ENCODE data around the gene SCGN. TPM values are rescaled to one million over a fixed set of nuclear protein-coding genes. Genes with fewer than 3 reads are reported as not detected.

SCGN gene
- total and polyA plus RNA-seq, 2 of the 13 experiments (the other 11 are each of a cell fraction or from before 2014, with no cell fraction given) = 2.9 to 29.0 TPM

DNA sequence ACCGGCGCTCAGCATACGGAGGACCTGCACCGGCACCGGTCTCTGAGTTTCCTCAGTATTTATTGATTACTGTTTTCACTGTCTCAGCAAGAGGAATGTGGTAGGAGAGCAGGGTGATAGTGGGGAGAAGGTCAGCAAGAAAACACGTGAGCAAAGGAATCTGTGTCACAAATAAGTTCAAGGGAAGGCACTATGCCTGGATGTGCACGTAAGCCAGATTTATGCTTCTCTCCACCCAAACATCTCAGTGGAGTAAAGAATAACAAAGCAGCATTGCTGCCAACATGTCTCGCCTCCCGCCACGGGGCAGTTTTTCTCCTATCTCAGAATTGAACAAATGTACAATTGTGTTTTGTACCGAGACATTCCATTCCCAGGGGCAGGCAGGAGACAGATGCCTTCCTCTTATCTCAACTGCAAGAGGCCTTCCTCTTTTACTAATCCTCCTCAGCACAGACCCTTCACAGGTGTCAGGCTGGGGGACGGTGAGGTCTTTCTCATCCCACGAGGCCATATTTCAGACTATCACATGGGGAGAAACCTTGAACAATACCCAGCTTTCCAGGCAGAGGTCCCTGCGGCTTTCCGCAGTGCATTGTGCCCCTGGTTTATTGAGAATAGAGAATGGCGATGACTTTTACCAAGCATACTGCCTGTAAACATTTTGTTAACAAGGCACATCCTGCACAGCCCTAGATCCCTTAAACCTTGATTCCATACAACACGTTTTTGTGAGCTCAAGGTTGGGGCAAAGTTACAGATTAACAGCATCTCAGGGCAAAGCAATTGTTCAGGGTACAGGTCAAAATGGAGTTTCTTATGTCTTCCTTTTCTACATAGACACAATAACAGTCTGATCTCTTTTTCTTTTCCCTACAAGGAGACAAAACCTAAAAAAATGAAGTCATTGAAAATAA is 96.8 kb downstream of the SCGN start (continued):
- TF ChIP-seq SOX5 (CRISPR knock-in tag; IDR thresholded peaks at IDR 0.05; ENCODE audit: borderline replicate concordance) (peak; percentile 67; the same call in 1 of the 2 replicates), FOXP4 (CRISPR knock-in tag; IDR thresholded peaks at IDR 0.05) (peak; percentile 70), SALL2 (CRISPR knock-in tag; IDR thresholded peaks at IDR 0.05) (0 out of 2 replicates have a peak, but pooled peaks have one; percentile 44), REPIN1 (CRISPR knock-in tag; IDR thresholded peaks at IDR 0.05; ENCODE audit: borderline replicate concordance, low read depth) (0 out of 2 replicates have a peak, but pooled peaks have one; percentile 15), SMYD3 (CRISPR knock-in tag; IDR thresholded peaks at IDR 0.05) (peak; percentile 9; the same call in 1 of the 2 replicates), ZNF430 (CRISPR knock-in tag; IDR thresholded peaks at IDR 0.05) (peak; percentile 78), ZNF816 (CRISPR knock-in tag; IDR thresholded peaks at IDR 0.05; ENCODE audit: borderline replicate concordance) (0 out of 2 replicates have a peak, but pooled peaks have one; percentile 52), MTERF4 (CRISPR knock-in tag; IDR thresholded peaks at IDR 0.05) (0 out of 2 replicates have a peak, but pooled peaks have one; percentile 32), HNF1A (IDR thresholded peaks at IDR 0.05; ENCODE audit: low read depth) (peak; percentile 55), HNF1A (CRISPR knock-in tag; IDR thresholded peaks at IDR 0.05; ENCODE audit: borderline replicate concordance) (peak; percentile 79; the same call in 1 of the 2 replicates), SPEN (CRISPR knock-in tag; IDR thresholded peaks at IDR 0.05; ENCODE audit: low read depth) (peak; percentile 29; the same call in 1 of the 2 replicates), ELF3 (CRISPR knock-in tag; IDR thresholded peaks at IDR 0.05) (peak; percentile 36; the same call in 1 of the 2 replicates), ZFY (CRISPR knock-in tag; IDR thresholded peaks at IDR 0.05) (peak; percentile 41), FOXJ3 (CRISPR knock-in tag; IDR thresholded peaks at IDR 0.05; ENCODE audit: borderline replicate concordance) (peak; percentile 9; the same call in 1 of the 2 replicates)
- TF ChIP-seq, protein P1, sequence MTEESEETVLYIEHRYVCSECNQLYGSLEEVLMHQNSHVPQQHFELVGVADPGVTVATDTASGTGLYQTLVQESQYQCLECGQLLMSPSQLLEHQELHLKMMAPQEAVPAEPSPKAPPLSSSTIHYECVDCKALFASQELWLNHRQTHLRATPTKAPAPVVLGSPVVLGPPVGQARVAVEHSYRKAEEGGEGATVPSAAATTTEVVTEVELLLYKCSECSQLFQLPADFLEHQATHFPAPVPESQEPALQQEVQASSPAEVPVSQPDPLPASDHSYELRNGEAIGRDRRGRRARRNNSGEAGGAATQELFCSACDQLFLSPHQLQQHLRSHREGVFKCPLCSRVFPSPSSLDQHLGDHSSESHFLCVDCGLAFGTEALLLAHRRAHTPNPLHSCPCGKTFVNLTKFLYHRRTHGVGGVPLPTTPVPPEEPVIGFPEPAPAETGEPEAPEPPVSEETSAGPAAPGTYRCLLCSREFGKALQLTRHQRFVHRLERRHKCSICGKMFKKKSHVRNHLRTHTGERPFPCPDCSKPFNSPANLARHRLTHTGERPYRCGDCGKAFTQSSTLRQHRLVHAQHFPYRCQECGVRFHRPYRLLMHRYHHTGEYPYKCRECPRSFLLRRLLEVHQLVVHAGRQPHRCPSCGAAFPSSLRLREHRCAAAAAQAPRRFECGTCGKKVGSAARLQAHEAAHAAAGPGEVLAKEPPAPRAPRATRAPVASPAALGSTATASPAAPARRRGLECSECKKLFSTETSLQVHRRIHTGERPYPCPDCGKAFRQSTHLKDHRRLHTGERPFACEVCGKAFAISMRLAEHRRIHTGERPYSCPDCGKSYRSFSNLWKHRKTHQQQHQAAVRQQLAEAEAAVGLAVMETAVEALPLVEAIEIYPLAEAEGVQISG (CRISPR knock-in tag; IDR thresholded peaks at IDR 0.05) = peak; percentile 36; the same call in 1 of the 2 replicates
- TF ChIP-seq, protein P2, sequence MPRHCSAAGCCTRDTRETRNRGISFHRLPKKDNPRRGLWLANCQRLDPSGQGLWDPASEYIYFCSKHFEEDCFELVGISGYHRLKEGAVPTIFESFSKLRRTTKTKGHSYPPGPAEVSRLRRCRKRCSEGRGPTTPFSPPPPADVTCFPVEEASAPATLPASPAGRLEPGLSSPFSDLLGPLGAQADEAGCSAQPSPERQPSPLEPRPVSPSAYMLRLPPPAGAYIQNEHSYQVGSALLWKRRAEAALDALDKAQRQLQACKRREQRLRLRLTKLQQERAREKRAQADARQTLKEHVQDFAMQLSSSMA (CRISPR knock-in tag; IDR thresholded peaks at IDR 0.05) = 0 out of 2 replicates have a peak, but pooled peaks have one; percentile 34
